Upper lobe of left lung (tissue), 6 donors: Measurements from ENCODE around the gene ASB2. TPM values are rescaled to one million over a fixed set of nuclear protein-coding genes. Genes with fewer than 3 reads are reported as not detected.
A peak's percentile ranks its signal among the peaks of the same experiment; 100 is the strongest.

Source experiments
- ATAC-seq, 2 donors: fragments of 200-7000 bp; cut with Tn5 transposase; one replicate each; pipeline ENCODE4 v1.9.1; 2022; ENCODE audit warnings: mild to moderate bottlenecking in 2 of 2, moderate library complexity in 2 of 2; ENCODE audit not compliant: low FRiP score in 2 of 2
- DNase-seq, 2 donors: peaks; one replicate each; pipeline ENCODE4 v3.0.0-alpha.2; 2019 to 2020
- H3K27ac ChIP-seq, 4 donors: fragments of 200-600 bp; sonication (generic); one replicate each; pipeline ENCODE4 v1.5.1; 2016 to 2019
- H3K27me3 ChIP-seq, 4 donors: fragments of 200-600 bp; sonication (generic); one replicate each; pipeline ENCODE4 v1.5.1; 2017 to 2019
- H3K36me3 ChIP-seq, 4 donors: fragments of 200-600 bp; sonication (generic); one replicate each; pipeline ENCODE4 v1.5.1; 2016 to 2019
- H3K4me1 ChIP-seq, 4 donors: fragments of 200-600 bp; sonication (generic); one replicate each; pipeline ENCODE4 v1.5.1; 2018 to 2019
- H3K4me3 ChIP-seq, 4 donors: fragments of 200-600 bp; sonication (generic); one replicate each; pipeline ENCODE4 v1.5.1; 2017 to 2019; ENCODE audit warnings: mild to moderate bottlenecking in 2 of 4, moderate library complexity in 1 of 4
- H3K9me3 ChIP-seq, 4 donors: fragments of 200-600 bp; sonication (generic); one replicate each; pipeline ENCODE4 v1.5.1; 2018 to 2019
- EP300 ChIP-seq, 4 donors: sonication (generic); formaldehyde crosslinking; IDR thresholded peaks; one replicate each; pipeline ENCODE4 v1.5.1; 2017; ENCODE audit warnings: antibody characterized with exemption in 4 of 4, control low read depth in 2 of 4
- POLR2A ChIP-seq, 4 donors: fragments of 450-650 bp; IDR thresholded peaks; one replicate each; pipeline ENCODE4 v1.5.1; 2016 to 2017; ENCODE audit warnings: antibody characterized with exemption in 4 of 4, mild to moderate bottlenecking in 2 of 4
- POLR2AphosphoS5 ChIP-seq, 2 donors: sonication (generic); formaldehyde crosslinking; IDR thresholded peaks; one replicate each; pipeline ENCODE4 v1.5.1; 2017; ENCODE audit warnings: antibody characterized with exemption in 2 of 2
- WGBS, 2 donors: methylation state at CpG; one replicate each; pipeline ENCODE4 v1.1.5; 2017 to 2018; 5-methylcytosine and 5-hydroxymethylcytosine counted together
- total RNA-seq, 6 donors: library from RNA; depleted of rRNA in 4 of 6; stranded (reverse); fragments of >200 nt in 4 of 6; gene quantifications; one replicate each; pipeline versions ENCODE4 v1.1.0 to v1.2.1, GENCODE V29; 2016 to 2021
- TF ChIP-seq, protein P1 (sequence below), 6 experiments: fragments of 450-650 bp in 4 of 6; fragments of 200-600 bp in 2 of 6; sonication (generic) in 2 of 6; IDR thresholded peaks; one replicate each; pipeline ENCODE4 v1.5.1; 2016 to 2019; ENCODE audit warnings: antibody characterized with exemption in 6 of 6
- donor health status: DM: no; HTN: no; CAD: no; lungs with moderate emphysema.
- donor health status: DM: no; HTN: yes; CAD: no; lungs with severe emphysema.

The ASB2 gene
- total RNA-seq, 6 donors from 2014 or later: 0.76 to 2.2 (median 1.9) TPM; not detected in 1

DNA sequence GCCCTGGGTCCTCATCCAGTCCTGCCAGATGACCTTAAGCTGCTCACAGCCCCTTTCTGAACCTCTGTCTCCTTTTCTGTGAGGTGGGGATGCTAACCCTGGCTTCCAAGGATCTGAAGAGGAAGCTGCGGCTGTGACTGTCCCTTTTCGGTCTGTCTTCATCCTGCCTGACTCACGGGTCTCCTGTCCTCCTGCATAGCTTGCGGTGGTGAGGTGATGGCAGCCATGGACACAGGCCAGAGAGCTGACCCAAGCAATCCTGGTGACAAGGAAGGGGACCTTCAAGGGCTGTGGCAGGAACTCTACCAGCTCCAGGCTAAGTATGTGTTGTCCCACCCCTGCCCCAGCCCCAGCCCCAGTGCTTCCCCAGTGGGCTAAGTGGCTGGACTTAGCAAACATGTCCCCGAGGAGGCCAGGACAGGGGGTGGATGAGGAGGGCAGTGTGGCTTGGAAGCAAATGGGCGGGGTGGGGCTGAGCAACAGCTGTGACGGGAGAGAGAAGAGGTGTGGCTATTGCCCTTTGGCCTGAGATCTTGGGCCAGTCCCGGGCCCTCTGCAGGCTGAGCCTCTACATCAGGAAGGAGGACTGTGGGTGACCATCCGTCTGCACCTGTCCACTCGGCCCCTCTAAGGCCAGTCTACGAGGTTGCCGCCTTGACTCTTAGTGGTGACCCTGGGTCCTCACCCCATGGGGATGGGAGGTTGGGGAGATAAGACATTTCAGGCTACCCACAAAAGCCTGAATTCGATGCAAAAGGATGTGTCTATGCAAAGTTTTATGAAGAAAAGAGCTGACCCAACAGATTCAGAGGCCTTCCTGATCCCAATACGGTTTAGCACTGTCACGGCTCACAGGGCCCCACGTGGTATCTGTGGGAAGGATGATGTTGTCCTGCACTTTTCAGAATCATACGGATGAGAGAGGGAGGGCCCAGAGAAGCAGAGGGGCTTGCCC, 21.8 kb upstream of the ASB2 start:
- no peaks in the 10 kb centered on the region for H3K9me3 ChIP-seq
- peaks cover 0 to 5% (median 0%) of the 10 kb centered on the region in 4 donors for H3K27me3 ChIP-seq
- WGBS, 2 donors: 85 to 91% methylated on average over 8 to 17 of the region's 17 CpGs
- ATAC-seq: no peak
- no peak overlapping the region for H3K27ac ChIP-seq
- H3K4me1 ChIP-seq: no peaks in the 10 kb centered on the region
- DNase-seq: no peak
- TF ChIP-seq POLR2A (IDR thresholded peaks at IDR 0.05) (no peak), EP300 (IDR thresholded peaks at IDR 0.05) (no peak), POLR2AphosphoS5 (IDR thresholded peaks at IDR 0.05) (no peak)
- TF ChIP-seq, protein P1, sequence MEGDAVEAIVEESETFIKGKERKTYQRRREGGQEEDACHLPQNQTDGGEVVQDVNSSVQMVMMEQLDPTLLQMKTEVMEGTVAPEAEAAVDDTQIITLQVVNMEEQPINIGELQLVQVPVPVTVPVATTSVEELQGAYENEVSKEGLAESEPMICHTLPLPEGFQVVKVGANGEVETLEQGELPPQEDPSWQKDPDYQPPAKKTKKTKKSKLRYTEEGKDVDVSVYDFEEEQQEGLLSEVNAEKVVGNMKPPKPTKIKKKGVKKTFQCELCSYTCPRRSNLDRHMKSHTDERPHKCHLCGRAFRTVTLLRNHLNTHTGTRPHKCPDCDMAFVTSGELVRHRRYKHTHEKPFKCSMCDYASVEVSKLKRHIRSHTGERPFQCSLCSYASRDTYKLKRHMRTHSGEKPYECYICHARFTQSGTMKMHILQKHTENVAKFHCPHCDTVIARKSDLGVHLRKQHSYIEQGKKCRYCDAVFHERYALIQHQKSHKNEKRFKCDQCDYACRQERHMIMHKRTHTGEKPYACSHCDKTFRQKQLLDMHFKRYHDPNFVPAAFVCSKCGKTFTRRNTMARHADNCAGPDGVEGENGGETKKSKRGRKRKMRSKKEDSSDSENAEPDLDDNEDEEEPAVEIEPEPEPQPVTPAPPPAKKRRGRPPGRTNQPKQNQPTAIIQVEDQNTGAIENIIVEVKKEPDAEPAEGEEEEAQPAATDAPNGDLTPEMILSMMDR (IDR thresholded peaks at IDR 0.05): no peak
- H3K4me3 ChIP-seq: no peak overlapping the region
- H3K36me3 ChIP-seq: no peaks in the 10 kb centered on the region

DNA sequence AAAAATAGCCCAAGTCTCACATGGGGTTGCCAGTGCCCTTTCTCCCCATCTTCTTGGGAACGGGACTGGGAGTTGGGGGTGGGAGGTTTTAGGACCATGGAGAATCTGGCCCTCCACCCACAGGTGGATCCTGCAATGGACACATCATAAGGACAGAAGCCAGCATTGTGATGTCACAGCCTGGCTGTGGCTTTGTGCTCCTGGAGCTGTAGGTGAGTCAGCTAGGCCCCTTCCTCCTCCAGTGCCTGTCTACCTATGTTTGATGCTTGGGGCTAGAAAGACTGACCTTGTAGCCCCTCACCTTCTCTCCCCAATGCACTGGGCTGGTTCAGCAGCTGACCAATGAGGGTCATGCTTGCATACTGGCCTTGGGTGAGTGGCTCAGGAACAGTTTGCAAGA, 20.7 kb upstream of the ASB2 start, which contains the start of gene CCDC197:
Gene CCDC197, plus strand, starts transcription at position 220 of the 400 bp plus-strand sequence. CDS start 831 bp downstream, outside the sequence.
- Histone ChIP-seq H3K4me3 (no peak within 1 kb of the TSS), H3K9me3 (no peaks in the 10 kb centered on the region), H3K4me1 (no peaks in the 10 kb centered on the region), H3K27me3 (peaks cover 0 to 5% (median 0%) of the 10 kb centered on the region in 4 donors), H3K36me3 (no peaks in the 10 kb centered on the region), H3K27ac (no peak within 1 kb of the TSS)
- no peak for ATAC-seq
- 82 to 100% methylated on average over 1 of the region's 1 CpG for WGBS, 2 donors
- TF ChIP-seq, protein P1 (IDR thresholded peaks at IDR 0.05): no peak
- TF ChIP-seq EP300 (IDR thresholded peaks at IDR 0.05) (no peak), POLR2AphosphoS5 (IDR thresholded peaks at IDR 0.05) (no peak), POLR2A (IDR thresholded peaks at IDR 0.05) (no peak)
- DNase-seq: no peak

DNA sequence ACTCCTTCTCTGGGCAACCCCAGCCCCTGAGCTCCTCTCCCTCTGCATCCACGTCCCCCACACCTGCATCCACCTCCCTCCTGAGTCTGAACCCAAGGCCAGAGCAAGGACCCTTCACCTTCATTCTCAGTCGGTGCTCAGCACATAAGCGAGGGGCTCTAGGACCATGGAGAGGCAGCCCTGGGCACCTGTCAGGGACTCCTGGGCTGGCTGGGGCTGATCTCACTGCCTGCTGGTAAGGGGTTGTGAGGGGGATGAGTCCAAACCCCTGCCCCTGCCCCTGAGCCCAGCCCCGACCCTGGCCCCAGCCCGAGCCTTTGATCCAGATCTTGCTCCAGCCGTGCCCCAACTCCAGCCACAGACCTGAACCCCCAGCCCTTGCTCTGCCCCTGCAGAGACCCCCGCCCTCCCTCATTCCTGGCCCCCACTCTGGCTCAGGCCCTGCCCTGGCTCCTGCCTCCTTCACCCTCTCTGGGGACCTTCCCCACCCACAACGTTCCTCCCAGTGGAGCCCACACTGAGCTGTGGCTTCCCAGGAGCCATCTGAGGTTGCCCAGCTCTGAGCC, 19.8 kb upstream of the ASB2 start:
- no peaks in the 10 kb centered on the region for H3K27me3 ChIP-seq
- 43 to 57% methylated on average over 5 to 8 of the region's 8 CpGs for WGBS, 2 donors
- no peak overlapping the region for H3K27ac ChIP-seq
- H3K4me3 ChIP-seq: no peak overlapping the region
- ATAC-seq: no peak
- no peaks in the 10 kb centered on the region for H3K36me3 ChIP-seq
- TF ChIP-seq EP300 (IDR thresholded peaks at IDR 0.05) (no peak), POLR2AphosphoS5 (IDR thresholded peaks at IDR 0.05) (no peak), POLR2A (IDR thresholded peaks at IDR 0.05) (no peak)
- TF ChIP-seq, protein P1 (IDR thresholded peaks at IDR 0.05): no peak
- no peaks in the 10 kb centered on the region for H3K4me1 ChIP-seq
- H3K9me3 ChIP-seq: no peaks in the 10 kb centered on the region
- no peak for DNase-seq

DNA sequence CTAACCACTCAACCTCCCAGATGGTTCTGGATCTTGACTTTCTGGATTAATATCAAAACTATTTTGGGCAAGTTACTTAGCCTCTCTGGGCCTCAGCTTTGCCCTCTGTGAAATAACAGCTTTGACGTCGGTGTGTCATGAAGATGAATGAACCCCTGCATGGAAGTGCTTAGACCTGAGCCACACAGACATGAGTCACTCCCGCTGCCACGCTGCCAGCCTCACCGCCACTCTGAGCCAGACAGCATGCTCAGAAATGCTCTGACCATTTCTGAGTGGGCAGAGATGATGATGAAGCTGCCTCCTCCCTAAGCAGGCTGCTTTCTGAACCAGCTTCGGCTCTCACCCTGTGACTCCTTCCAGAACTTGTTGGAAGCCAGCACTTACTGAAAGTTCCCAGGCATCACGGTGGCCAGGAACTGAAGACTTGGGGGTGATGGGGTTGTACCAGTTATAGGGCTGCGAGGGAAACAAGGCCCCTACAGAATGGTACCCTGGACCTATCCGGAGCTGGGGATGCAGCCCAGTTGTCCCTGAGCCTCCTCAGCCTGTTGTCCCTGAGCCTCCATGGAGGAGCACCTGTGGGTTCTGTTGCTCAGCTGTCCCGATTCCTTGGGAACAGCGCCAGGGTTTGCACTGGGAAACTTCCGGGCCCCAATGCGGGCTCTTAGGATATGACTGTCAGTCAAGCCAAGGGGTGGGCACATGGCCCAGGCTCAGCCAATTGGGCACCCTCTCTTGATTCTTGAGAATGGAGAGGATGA, 18.7 kb upstream of the ASB2 start:
- Histone ChIP-seq H3K27me3 (no peaks in the 10 kb centered on the region), H3K4me1 (no peaks in the 10 kb centered on the region), H3K4me3 (no peak overlapping the region), H3K36me3 (no peaks in the 10 kb centered on the region), H3K27ac (peak overlapping the region in 1 of 4 donors; percentile 11), H3K9me3 (no peaks in the 10 kb centered on the region)
- ATAC-seq (no peak), DNase-seq (no peak)
- 37 to 63% methylated on average over 7 to 13 of the region's 13 CpGs for WGBS, 2 donors
- no peak for TF ChIP-seq POLR2AphosphoS5 (IDR thresholded peaks at IDR 0.05)
- no peak for TF ChIP-seq EP300 (IDR thresholded peaks at IDR 0.05)
- TF ChIP-seq POLR2A (IDR thresholded peaks at IDR 0.05): no peak
- TF ChIP-seq, protein P1 (IDR thresholded peaks at IDR 0.05): no peak
